Mesangial cell (primary cell): ENCODE results near the gene RBM43. TPM values are rescaled to one million over a fixed set of nuclear protein-coding genes. Genes with fewer than 3 reads are reported as not detected.

Experiments used
- total RNA-seq: library from RNA; depleted of rRNA; stranded (reverse); fragments of >200 nt; gene quantifications from 2 replicates; pipeline ENCODE4 v1.2.3, GENCODE V29; 2015

The RBM43 gene
- total RNA-seq = 2.1 and 3.5 TPM in 2 replicates

DNA sequence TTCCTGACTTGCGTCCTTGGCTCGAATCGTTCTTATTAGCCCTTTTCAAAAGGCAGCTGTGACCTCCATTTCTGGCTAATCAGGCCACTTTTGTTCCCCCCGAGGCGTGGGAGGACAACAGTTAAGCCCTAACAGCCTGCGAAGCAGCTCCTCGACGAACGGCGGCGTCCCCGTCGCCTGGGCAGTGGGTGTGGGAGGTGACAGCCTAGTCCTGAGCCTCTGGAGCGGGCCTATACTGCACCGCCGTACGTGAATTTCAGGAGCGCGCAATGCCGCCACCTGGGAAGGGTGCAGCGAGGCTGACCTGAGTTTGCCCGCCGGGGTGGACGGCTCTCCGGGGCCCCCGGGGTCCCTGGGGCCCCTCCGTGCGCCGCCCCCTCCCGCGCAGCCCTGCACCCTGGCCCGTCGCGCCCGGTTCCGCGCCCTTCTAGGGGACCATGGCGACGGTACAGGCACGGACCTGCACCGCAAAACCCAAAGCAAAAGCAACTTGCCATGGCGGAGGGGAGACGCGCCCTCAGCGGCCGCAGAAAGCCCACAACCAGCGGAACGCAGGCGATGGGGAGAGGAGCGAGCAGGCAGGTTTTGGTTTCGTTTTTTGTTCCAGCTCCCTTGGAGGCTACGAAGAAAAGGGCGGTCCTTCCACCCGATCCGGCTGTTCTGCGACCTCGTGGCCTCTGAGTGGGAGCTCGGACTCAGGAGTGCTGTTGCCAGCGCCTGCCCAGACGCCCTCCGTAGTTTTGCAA lies at the start of gene RBM43:
TSS of gene RBM43 (minus strand) at position 633 of the 746 bp plus-strand sequence. CDS start at position 497, 136 bp downstream.

Other genes with a start within 250 kb of the RBM43 start
- gene NMI, start 27.8 kb upstream of the RBM43 start, total RNA-seq = 12.9 and 19.5 TPM in 2 replicates
- gene TNFAIP6, start 95.7 kb upstream of the RBM43 start, total RNA-seq = 0.38 and 1.1 TPM in 2 replicates
- gene RIF1, start 148.0 kb upstream of the RBM43 start, total RNA-seq = 12.7 and 18.4 TPM in 2 replicates